ENCODE measurements around the gene NDUFAB1.

Gene NDUFAB1

GRCh38 chr16:23594186-23594585, 1.9 kb downstream of the NDUFAB1 start:
- TF ChIP-seq RARB (CRISPR knock-in tag; IDR thresholded peaks at IDR 0.05) (no peak), ZNF565 (CRISPR knock-in tag; conservative IDR thresholded peaks at IDR 0.05; ENCODE audit: low read depth) (no peak), CREB5 (CRISPR knock-in tag; IDR thresholded peaks at IDR 0.05; ENCODE audit: low read depth) (no peak), TOX (CRISPR knock-in tag; IDR thresholded peaks at IDR 0.05; ENCODE audit: borderline replicate concordance) (no peak), PPARA (CRISPR knock-in tag; IDR thresholded peaks at IDR 0.05; ENCODE audit: borderline replicate concordance) (no peak), ARNTL (CRISPR knock-in tag; IDR thresholded peaks at IDR 0.05; ENCODE audit: borderline replicate concordance, low read depth) (no peak), ZFP30 (CRISPR knock-in tag; IDR thresholded peaks at IDR 0.05) (no peak), CSDC2 (CRISPR knock-in tag; IDR thresholded peaks at IDR 0.05) (no peak), ISL1 (CRISPR knock-in tag; IDR thresholded peaks at IDR 0.05) (no peak), ESRRG (CRISPR knock-in tag; IDR thresholded peaks at IDR 0.05) (no peak), GLIS3 (CRISPR knock-in tag; IDR thresholded peaks at IDR 0.05) (no peak), ZC3H10 (CRISPR knock-in tag; IDR thresholded peaks at IDR 0.05) (no peak), ZNF8 (CRISPR knock-in tag; IDR thresholded peaks at IDR 0.05) (no peak), CSRNP3 (CRISPR knock-in tag; IDR thresholded peaks at IDR 0.05) (no peak), SNAI2 (CRISPR knock-in tag; IDR thresholded peaks at IDR 0.05) (no peak)
- TF ChIP-seq, protein P1, sequence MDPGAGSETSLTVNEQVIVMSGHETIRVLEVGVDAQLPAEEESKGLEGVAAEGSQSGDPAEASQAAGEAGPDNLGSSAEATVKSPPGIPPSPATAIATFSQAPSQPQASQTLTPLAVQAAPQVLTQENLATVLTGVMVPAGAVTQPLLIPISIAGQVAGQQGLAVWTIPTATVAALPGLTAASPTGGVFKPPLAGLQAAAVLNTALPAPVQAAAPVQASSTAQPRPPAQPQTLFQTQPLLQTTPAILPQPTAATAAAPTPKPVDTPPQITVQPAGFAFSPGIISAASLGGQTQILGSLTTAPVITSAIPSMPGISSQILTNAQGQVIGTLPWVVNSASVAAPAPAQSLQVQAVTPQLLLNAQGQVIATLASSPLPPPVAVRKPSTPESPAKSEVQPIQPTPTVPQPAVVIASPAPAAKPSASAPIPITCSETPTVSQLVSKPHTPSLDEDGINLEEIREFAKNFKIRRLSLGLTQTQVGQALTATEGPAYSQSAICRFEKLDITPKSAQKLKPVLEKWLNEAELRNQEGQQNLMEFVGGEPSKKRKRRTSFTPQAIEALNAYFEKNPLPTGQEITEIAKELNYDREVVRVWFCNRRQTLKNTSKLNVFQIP (CRISPR knock-in tag; IDR thresholded peaks at IDR 0.05; ENCODE audit: borderline replicate concordance, low read depth), result no peak
- no peak for ATAC-seq

DNA sequence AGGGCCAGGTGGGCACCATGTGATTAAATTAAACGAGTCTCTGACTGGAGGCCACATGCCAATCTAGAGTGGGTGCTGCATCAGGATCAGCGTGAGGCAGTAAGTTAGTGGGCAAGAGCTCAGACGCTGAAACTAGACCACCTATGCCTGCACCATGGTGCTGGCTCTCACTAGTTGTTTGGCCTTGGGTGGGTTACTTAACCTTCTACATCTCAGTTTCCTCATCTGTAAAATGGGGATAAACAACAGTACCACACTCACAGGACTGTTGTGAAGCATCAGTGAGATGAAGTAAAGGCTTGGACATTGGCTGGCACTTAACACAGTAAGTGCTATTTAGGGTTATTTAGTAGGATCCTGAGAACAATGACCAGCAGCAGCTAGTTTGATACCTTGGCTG, 5.9 kb downstream of the NDUFAB1 start:
- no peak for TF ChIP-seq CSRNP3 (CRISPR knock-in tag; IDR thresholded peaks at IDR 0.05)
- no peak for TF ChIP-seq ARNTL (CRISPR knock-in tag; IDR thresholded peaks at IDR 0.05; ENCODE audit: borderline replicate concordance, low read depth)
- TF ChIP-seq, protein P1 (CRISPR knock-in tag; IDR thresholded peaks at IDR 0.05; ENCODE audit: borderline replicate concordance, low read depth), result no peak
- no peak for TF ChIP-seq PATZ1 (CRISPR knock-in tag; IDR thresholded peaks at IDR 0.05; ENCODE audit: borderline replicate concordance)
- no peak for TF ChIP-seq RARB (CRISPR knock-in tag; IDR thresholded peaks at IDR 0.05)
- TF ChIP-seq TOX (CRISPR knock-in tag; IDR thresholded peaks at IDR 0.05; ENCODE audit: borderline replicate concordance), result no peak
- no peak for TF ChIP-seq CSDC2 (CRISPR knock-in tag; IDR thresholded peaks at IDR 0.05)
- no peak for TF ChIP-seq ZNF565 (CRISPR knock-in tag; conservative IDR thresholded peaks at IDR 0.05; ENCODE audit: low read depth)
- TF ChIP-seq ZFP30 (CRISPR knock-in tag; IDR thresholded peaks at IDR 0.05), result no peak
- TF ChIP-seq TCF4 (CRISPR knock-in tag; IDR thresholded peaks at IDR 0.05; ENCODE audit: borderline replicate concordance), result no peak
- no peak for TF ChIP-seq PPARA (CRISPR knock-in tag; IDR thresholded peaks at IDR 0.05; ENCODE audit: borderline replicate concordance)
- no peak for TF ChIP-seq ZC3H10 (CRISPR knock-in tag; IDR thresholded peaks at IDR 0.05)
- no peak for TF ChIP-seq ESRRG (CRISPR knock-in tag; IDR thresholded peaks at IDR 0.05)
- no peak for TF ChIP-seq ZFP3 (CRISPR knock-in tag; IDR thresholded peaks at IDR 0.05)
- no peak for TF ChIP-seq ZNF8 (CRISPR knock-in tag; IDR thresholded peaks at IDR 0.05)
- TF ChIP-seq ISL1 (CRISPR knock-in tag; IDR thresholded peaks at IDR 0.05), result no peak
- no peak for TF ChIP-seq GLIS3 (CRISPR knock-in tag; IDR thresholded peaks at IDR 0.05)
- ATAC-seq, result no peak

GRCh38 chr16:23587726-23588125, 8.4 kb downstream of the NDUFAB1 start:
- ATAC-seq, result peak; percentile 73; the same call in 2 of the 3 replicates
- TF ChIP-seq OSR1 (CRISPR knock-in tag; IDR thresholded peaks at IDR 0.05), result no peak
- no peak for TF ChIP-seq ZFP3 (CRISPR knock-in tag; IDR thresholded peaks at IDR 0.05)
- no peak for TF ChIP-seq ESRRG (CRISPR knock-in tag; IDR thresholded peaks at IDR 0.05)
- no peak for TF ChIP-seq ZC3H10 (CRISPR knock-in tag; IDR thresholded peaks at IDR 0.05)
- no peak for TF ChIP-seq ISL1 (CRISPR knock-in tag; IDR thresholded peaks at IDR 0.05)
